Dermis microvascular lymphatic vessel endothelial cell (primary cell): ENCODE results near the gene MAP3K4. TPM values are rescaled to one million over a fixed set of nuclear protein-coding genes. Genes with fewer than 3 reads are reported as not detected.
A peak's percentile ranks its signal among the peaks of the same experiment; 100 is the strongest.
"Not testable (repeated sequence)": the region's sequence is repeated elsewhere in the genome, so short reads cannot be mapped to it uniquely, and the experiment has no call there.

Source experiments
- DNase-seq, 2 donors: peaks; one replicate each; pipeline versions ENCODE4 v3.0.0 to v3.0.0-alpha.2; 2010; ENCODE audit warnings: low read depth in 2 of 2
- total RNA-seq: library from RNA; depleted of rRNA; stranded (reverse); fragments of >200 nt; gene quantifications from 2 replicates; pipeline ENCODE4 v1.2.1, GENCODE V29; 2014

MAP3K4 gene
- total RNA-seq, 1 donor from 2014 or later: 16.9 TPM

DNA sequence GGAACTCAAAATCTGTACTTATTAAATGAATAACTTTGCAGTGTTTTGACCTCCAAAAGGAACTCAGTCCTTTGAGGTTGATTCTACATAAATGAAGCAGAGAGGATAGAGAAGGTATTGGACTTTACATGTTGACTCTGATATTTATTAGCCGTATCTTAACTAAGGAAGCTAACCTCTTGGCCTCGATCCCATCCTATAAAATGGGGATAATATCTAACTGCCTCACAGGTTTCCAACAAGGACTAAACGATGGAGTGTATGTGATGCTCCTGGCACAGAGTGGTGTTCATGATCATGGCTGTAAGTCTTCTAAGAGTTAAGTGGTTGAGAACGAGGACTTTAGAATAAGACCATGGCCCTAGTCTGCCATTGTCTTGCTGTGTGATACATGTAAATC lies 24.2 kb upstream of the MAP3K4 start:
- DNase-seq: no peak

GRCh38 chr6:160967833-160968232 lies 23.7 kb upstream of the MAP3K4 start:
- no peak for DNase-seq

- no peak for DNase-seq
Observed at GRCh38 chr6:160971171-160971570, 20.4 kb upstream of the MAP3K4 start.

- no peak for DNase-seq
Observed at GRCh38 chr6:160972111-160972510, 19.5 kb upstream of the MAP3K4 start.

DNA sequence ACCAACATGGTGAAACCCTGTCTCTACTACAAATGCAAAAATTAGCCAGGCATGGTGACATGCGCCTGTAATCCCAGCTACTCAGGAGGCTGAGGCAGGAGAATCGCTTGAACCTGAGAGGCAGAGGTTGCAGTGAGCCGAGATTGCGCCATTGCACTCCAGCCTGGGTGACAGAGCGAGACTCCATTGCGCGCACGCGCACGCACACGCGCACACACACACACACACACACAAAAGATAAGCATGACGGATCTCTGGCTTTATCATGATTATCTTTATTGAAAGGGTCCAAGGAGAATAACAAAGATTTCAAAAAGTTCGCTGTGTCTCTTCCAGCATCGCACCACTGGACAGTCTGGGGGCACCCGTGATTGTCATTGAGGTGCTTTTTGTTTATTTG lies 19.0 kb upstream of the MAP3K4 start:
- not testable (repeated sequence) for DNase-seq

GRCh38 chr6:160973311-160974250 lies 18.0 kb upstream of the MAP3K4 start:
- DNase-seq: no peak

- DNase-seq: no peak
Observed at GRCh38 chr6:160974304-160974771, 17.2 kb upstream of the MAP3K4 start.

DNA sequence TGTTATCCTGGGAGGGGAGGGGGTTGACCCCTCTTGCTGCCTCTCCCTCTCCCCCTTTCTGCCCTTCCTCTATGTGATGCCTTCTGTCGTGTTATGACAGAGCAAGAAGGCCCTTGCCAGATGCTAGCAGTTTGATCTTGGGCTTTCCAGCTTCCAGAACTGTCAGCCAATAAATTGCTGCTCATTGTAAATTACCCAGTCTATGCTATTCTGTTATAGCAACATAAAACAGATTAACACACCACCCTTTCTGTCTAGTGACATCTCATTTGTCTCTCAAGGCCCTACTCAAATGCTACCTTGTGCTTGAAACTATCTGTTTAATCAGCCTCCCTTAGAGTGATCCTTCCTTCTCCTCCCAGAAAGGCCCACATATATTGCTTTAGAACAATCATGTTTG lies 16.4 kb upstream of the MAP3K4 start:
- DNase-seq: no peak

GRCh38 chr6:160975961-160976360 lies 15.6 kb upstream of the MAP3K4 start:
- not testable (repeated sequence) for DNase-seq

- no peak for DNase-seq
Observed at GRCh38 chr6:160978141-160978901, 13.2 kb upstream of the MAP3K4 start.

DNA sequence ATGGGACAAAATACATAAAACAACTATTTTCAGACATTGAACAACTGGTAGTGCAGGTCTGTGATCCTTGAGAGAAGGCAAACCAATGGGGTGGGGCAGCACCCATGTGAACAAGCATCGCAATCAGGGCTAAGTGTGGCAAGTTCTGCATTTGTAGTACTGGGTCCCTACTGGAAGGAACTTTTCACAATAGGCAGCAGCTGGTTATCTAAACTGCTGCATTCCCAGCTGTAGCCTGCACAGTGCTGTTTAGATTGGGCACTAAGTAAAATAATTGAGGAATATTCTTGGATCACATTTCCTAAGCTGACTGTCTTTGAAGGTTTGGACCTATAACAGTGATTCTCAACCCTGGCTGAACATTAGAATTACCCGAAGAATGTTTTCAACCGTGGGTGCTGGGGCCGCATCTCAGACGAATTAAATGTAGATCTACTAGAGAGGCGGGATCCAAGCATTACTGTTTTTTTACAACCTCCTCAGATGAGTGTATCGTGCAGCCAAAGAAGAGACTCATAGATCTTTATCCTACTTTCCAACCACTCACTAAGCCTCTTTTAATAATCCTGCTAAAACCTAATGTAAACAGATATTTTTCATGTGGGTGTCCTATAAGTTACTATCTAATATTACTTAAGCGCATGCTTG lies 12.4 kb upstream of the MAP3K4 start:
- no peak for DNase-seq

- DNase-seq: not testable (repeated sequence)
Observed at GRCh38 chr6:160983377-160983948, 8.1 kb upstream of the MAP3K4 start.

DNA sequence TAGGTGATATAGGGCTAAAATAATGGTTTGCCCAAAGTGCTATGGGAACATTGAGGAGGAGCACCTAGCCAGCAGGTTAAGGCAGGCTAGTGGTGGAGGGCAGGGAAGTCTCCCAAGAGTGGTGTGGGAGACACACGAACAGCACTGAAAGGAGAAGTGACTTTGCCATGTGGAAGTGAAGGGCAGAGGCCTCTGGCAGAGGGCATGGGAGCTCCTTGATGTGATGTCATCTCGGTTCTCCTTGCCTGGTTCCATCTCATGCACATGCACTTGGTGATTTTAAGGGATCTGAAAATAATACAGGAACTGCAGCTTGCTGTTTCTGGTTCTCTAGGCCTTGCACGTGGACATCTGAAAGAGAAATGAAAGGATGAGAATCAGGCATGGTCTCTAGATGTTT lies 4.7 kb upstream of the MAP3K4 start:
- DNase-seq: no peak

GRCh38 chr6:160987265-160987664 lies 4.3 kb upstream of the MAP3K4 start:
- no peak for DNase-seq

DNA sequence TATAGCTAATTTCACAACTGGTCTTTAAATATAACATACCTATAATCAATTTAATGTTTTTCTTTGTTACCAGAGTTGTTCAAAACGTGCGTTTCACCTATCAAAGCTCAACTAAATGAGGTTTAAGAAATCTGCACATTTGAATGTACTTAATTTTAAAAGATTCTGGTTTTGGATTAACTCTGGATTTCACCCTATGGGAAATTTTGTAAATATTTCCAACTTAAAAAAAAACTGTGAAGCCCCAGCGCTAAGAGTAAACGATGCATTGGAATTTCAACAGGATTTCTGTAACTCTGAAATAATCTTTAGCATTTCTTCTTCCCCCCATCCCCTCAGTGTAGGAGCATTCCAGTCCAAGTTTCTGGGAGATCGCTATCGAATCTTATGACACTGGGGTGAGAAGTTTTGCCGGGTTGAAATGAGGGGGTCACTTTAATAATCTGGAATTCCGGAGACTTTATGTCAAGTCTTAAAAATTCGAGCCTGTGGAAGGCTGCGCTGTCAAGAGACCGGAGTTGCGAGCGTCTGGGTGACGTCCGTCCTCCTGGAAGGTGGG lies 643 bp upstream of the MAP3K4 start:
- no peak for DNase-seq

GRCh38 chr6:160992061-160992979 lies 751 bp downstream of the MAP3K4 start:
- DNase-seq: peak; percentile 36 to 73

- no peak for DNase-seq
Observed at GRCh38 chr6:160992980-160993314, 1.4 kb downstream of the MAP3K4 start.

GRCh38 chr6:160995271-160995670 lies 3.7 kb downstream of the MAP3K4 start:
- no peak for DNase-seq

DNA sequence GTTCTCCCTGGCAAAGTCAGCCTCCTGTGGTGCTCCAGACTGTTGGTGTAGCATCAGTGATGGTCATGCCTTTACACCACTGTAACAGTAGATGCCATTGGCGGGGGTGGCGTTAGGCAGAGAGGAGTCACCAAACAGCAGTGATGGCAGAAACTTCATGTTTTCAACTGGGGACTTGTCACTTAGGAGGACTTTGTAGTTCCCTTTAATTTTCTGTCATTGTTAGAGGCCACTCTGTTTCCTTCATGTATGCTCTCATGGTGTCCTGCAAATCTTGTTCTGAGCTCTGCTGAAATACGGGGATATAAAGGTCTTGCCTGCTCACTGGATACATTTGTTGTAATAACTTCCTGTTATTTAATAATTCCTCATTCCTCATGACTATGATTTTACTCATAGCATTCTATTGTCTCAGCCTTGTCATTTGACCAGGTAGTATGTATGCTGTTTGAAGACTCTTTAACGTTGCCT lies 4.6 kb downstream of the MAP3K4 start:
- peak; percentile 49 to 75 for DNase-seq

DNA sequence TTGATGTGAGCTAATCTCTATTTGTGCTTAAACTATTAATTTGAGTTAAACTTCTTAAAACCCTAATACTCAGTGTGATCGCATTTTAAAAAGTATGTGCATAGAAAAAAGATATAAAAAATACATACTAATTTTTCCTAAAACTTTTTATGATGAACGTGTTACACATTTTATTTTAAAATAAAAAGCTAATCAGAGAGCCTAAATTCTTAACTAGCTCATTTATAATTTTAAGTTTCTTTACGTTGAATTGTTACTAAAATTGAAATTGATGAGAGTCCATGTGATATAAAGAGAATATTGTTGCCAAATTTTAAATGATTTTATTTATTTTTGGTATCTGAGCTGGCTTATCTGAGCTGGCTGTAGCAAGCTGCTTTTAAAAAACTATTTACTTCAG lies 6.6 kb downstream of the MAP3K4 start:
- no peak for DNase-seq
